Inflammatory macrophage treated with lipopolysaccharide for 4 hours (primary cell): ENCODE measurements around the gene GHR.
A peak's percentile ranks its signal among the peaks of the same experiment; 100 is the strongest.

Experiments used
- DNase-seq: peaks from one replicate; pipeline ENCODE4 v3.0.0-alpha.2; 2020

GHR gene

DNA sequence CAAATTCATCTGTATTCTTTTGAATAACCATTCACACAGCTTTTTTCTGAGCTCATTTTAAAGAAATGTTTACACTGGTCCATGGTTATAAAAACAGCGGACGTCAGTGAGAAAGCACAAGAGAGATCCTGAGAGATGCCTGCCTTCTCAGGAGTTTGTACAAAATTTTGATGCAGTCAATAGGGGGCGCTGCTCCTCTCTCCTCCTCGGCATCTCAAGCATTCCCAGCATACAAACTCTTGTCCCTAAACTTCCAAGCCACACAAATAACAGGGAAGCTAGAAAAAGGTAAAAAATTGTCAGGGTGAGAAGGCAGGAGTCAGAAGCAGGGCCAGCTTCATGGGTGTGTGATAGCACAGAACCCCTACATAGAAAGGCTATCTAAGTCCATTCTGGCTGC lies 322.2 kb downstream of the GHR start:
- DNase-seq = peak; percentile 8

DNA sequence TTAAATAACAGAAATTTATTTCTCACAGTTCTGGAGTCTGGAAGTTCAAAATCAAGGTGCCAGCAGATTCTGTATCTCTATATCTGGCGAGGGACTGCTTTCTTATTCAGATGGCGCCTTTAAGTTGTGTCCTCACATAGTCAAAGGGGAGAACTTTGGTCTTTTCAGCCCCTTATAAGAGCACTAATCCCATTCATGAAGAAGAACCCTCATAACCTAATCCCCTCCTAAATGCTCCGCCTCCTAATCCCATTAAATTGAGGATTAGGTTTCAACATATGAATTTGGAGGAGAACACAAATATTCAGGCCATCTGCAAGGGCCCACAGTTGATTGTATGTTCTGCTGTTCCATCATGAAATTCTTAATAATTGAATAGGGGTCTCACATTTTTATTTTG lies 322.6 kb downstream of the GHR start:
- DNase-seq = no peak

DNA sequence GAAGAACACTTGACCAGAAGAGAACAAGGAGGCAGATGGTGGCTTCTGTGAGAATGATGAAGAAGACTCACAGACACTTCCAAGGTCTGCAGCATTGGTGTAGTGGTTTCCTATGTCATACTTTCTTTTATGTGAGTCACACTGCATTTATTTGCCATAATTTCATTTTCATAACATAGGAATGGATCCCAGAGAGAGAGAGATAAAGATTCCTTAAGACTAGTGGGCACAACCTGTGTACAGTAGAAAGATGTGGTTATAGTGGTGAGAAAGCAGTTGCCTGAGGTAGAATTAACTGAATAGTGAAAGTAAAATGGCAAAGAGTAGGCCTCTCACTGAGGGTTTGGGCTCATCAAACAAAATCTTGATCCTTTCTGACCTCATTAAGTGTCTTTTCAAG lies 325.8 kb downstream of the GHR start:
- DNase-seq = no peak

DNA sequence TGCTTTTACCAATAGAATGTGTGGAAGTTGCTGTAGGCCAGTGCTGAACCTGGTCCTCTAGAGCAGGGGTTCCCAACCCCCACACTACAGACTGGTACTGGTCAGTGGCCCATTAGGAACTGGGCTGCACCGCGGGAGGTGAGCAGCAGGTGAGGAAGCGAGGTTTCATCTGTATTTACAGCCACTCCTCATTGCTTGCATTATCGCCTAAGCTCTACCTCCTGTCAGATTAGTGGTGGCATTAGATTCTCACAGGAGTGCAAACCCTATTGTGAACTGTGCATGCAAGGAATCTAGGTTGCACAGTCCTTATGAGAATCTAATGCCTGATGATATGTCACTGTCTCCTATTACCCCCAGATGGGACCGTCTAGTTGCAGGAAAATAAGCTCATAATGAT lies 327.3 kb downstream of the GHR start:
- DNase-seq = no peak

DNA sequence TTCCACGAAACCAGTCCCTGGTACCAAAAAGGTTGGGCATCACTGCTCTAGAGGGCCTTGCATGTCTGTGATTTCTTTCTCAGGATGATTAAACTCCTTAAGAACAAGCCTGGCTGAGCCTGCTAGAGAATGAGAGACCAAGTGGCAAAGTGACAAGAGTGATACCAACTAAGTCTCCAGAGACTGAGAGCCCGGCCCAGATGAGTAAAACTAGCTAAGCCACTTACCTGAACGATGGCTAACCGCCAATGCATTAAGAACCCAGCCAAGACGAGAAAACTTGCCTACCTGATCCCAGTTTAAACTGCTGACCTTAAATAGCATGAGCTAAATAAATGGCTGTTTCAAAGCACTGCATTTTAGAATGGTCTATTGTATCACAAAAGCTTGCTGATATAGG lies 327.8 kb downstream of the GHR start:
- no peak for DNase-seq

DNA sequence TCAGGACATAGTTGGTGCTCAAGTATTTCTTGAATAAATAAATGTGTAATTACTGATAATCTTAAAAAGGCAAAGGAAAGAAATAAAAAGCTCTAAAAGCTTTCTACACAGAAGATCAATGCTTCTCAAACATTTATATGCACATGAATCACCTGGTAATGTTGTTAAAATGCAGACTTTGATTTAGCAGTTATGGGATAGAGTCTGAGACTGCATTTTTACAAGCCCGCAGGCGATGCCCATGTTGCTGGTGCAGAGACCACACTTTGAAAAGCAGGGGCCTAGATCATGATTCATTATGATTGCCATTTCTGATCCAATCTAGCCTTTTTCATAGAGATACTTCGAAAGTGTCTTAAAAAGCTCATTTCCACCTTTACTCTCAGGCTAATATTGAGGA lies 329.9 kb downstream of the GHR start:
- no peak for DNase-seq

DNA sequence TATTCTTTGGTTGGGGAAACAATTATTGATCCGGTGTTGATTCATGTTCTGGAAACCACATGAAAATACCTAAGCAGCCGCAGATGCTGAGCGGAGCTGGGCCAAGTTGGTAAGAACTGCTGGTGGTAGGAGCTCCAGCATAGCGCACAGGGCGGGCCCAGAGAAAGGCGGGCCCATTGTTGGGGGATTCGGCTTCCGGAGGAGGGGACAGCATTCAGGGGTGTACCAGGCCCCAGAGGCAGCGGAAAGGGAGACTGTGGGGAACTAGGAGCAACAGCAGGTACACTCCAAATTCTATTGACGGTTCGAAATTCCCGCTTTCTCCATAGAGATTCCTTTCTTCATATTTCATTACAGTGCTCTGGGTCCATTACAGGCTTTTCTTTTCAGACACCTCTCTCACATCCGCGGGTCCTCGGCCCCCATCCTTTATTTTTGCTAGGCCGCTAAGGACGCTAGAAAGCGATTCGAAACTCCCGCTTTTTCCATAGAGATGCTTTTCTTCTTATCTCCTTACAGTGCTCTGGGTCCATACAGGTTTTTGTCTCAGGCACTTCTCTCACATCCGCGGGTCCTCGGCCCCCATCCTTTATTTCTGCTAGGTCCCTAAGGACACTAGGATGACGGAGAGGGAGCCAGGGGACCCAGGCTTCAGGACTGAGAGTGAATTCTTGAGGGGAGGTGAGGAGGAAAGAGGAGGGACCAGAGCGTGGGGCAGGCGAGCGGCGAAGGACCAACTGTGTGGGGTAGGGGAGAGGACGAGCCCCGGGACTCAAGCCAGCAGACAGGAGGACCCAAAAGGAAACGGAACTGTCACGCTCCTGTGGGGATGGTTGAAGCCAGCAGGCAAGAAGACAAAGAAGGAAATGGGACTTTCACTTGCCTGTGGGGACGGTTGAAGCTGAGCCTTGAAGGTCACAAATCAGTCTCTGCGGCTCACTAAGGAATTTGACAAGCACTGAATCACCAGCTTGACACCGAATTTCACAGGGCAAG lies 333.7 kb downstream of the GHR start, which contains the start of gene CCDC152:
CCDC152 (plus strand) TSS at position 213 of the 996 bp plus-strand sequence. CDS start 2,304 bp downstream, outside the sequence.
- peak; percentile 63 for DNase-seq

DNA sequence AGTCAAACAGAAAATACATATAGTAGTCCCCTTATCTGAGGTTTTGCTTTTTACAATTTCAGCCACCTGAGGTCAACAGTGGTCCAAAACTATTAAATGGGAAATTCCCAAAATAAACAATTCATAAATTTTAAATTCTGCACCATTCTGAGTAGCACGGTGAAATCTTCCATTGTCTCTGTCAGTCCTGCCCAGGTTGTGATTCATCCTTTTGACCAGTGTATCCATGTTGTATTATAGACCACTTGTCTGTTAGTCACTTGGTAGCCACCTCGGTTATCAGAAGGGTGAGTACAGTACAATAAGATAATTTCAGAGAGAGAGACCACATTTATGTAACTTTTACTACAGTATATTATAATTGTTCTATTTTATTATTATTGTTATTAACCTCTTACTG lies 336.2 kb downstream of the GHR start:
- DNase-seq = peak; percentile 10

DNA sequence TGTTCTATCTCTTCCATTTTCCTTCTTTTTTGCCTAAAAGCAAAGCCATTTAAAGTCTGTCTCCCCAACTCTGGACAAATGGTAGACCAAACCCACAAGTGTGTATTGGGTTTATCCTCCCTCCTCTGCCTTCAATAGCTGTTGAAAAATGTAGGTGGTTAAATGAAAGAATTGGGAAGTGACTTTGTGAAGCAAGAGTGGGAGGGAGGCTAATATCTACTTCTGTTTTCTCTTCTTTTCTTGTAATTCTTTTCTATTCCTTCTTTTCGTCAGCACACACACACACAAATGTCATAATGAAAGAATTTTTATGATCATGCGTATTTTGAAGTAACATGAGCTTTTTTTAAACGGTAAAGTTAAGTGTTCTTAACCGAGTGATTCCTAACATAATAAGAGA lies 337.2 kb downstream of the GHR start:
- DNase-seq = peak; percentile 58

DNA sequence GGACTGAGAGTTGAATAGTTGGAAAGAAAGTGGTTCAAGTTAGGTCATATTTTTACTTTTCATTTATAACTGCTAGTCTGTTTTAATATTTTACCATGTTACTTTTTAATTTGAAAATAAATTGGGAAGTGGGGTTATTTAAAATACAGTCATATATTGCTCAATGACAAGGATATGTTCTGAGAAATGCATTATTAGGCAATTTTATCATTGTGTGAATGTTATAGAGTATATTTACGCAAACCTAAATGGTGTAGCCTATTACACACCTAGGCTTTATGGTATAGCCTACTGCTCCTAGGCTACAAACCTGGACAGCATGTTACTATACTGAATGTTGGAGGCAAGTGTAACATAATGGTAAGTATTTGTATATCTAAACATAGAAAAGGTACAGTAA lies 338.6 kb downstream of the GHR start:
- peak; percentile 51 for DNase-seq

DNA sequence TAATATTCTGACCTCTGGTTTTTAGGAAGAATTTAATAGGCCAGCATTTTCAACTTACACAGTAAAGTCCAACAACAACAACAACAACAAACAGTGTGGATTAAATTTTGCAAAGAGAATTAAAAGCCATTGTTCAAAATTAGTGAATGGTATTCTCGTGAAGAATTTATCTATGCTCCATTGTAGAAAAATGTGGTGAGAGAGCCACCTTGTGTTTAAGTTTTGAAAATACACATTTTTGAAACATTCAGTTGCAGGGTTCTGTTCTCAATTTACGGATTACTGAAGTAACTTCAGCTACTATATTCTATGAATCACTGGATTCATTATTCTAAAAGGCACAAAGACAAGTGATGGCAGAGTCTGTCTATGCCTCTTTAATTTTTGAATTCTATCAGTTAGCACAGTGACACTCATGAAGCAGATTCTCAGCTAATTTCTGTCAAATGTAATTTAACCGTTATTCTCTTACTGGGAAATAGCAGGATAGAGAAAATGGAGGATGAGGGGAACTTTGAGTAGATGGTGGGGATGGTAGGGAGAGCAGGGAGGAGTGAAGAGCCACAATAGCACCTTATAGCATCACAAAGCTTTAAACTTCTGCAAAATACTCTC lies 344.4 kb downstream of the GHR start:
- DNase-seq = peak; percentile 45

DNA sequence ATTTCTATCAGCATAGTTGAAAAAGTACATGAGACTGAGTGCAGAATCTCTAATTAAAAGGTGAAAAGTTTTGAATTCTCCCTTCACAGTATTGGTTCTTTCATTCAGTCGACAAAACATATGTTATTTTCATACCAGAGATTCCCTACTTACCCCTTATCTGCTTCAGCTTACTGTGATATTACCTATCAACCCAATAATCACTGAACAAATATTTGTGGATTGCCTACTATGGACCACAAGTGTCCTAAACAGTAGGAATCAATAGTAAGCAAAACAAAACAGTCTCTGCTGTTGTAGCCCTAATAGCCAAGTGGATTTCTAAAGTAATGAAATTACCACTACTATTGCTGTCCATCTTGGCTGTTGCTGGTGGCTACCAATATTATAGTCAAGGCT lies 344.9 kb downstream of the GHR start:
- no peak for DNase-seq

DNA sequence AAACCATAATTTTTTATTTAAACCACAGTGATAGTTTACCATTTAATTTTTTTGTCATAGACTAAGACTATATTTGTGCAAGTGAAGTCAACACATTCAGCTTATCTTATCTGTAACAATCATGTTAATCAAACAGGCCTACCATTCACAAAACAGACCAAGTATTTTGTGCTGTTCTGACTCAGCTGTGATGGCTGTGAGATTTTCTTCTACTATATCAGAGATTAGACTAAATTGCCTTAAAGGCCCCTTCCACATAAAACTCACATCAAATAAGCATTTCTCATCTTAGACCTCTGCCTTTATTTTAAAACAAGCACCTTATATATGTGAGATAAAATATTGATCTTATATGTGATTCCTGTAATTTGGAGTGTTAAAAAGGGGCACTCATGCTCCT lies 346.8 kb downstream of the GHR start:
- no peak for DNase-seq
